HepG2 (cell line): ENCODE measurements around the gene FRAS1. TPM values are rescaled to one million over a fixed set of nuclear protein-coding genes. Genes with fewer than 3 reads are reported as not detected.

Experiments used
- ATAC-seq: fragments of 200-7000 bp; cut with Tn5 transposase; 3 replicates; pipeline ENCODE4 v1.9.1; 2020; ENCODE audit warnings: mild to moderate bottlenecking, moderate library complexity
- BruUV-seq: library from RNA; stranded (reverse); fragments of 400-500 nt; replicated peaks from 2 replicates; lab custom pipeline; 2021; lab: Mats Ljungman, UMichigan
- CTCF ChIA-PET: fragments of 300-600 bp; formaldehyde crosslinking; extraction: SDS; loops from one replicate; lab custom pipeline; 2021; ENCODE audit warnings: low total read pairs, inconsistent platforms, low intra/inter-chr PET ratio; lab: Yijun Ruan, JAX
- POLR2A ChIA-PET: fragments of 350-600 bp; sonication (Branson Sonifier 250); formaldehyde crosslinking; loops from one replicate; lab custom pipeline; 2020; ENCODE audit warnings: antibody characterized with exemption, inconsistent platforms; lab: Yijun Ruan, JAX
- DNase-seq: peaks from one replicate; pipeline ENCODE4 v3.0.0-alpha.2; 2015; ENCODE audit warnings: low spot score
- FAIRE-seq: peaks from 3 replicates; lab custom pipeline; 2011; peaks lifted over from hg19 to GRCh38; lab: Jason Lieb, UNC
- H2AFZ ChIP-seq: one replicate; pipeline ENCODE4 v1.6.1; 2011; ENCODE audit warnings: low read length, inconsistent platforms
- H3K27ac ChIP-seq: fragments of 300-600 bp; 3 replicates; pipeline ENCODE4 v1.8.0; 2011; ENCODE audit warnings: mixed run types, mild to moderate bottlenecking, mixed read lengths, low read length, inconsistent platforms; ENCODE audit not compliant: insufficient read depth; ENCODE audit errors: extremely low read length
- H3K27me3 ChIP-seq, 2 experiments: fragments of 200-600 bp in 1 of 2; 2 replicates in 1 of 2; 3 replicates in 1 of 2; pipeline versions ENCODE4 v1.6.0 to v1.8.0; 2011; ENCODE audit warnings: low read length in 2 of 2, mild to moderate bottlenecking in 2 of 2, moderate library complexity in 2 of 2, inconsistent platforms in 1 of 2; ENCODE audit not compliant: insufficient read depth in 2 of 2, control insufficient read depth in 1 of 2
- H3K36me3 ChIP-seq, 2 experiments: fragments of 200-600 bp in 1 of 2; replicated peaks in 1 of 2; 2 replicates in 1 of 2; 3 replicates in 1 of 2; pipeline versions ENCODE4 v1.5.1 to v1.8.0; 2011; ENCODE audit warnings: low read length in 2 of 2, inconsistent platforms in 1 of 2; ENCODE audit not compliant: insufficient read depth in 2 of 2, control insufficient read depth in 1 of 2
- H3K4me1 ChIP-seq: 2 replicates; pipeline ENCODE4 v1.5.1; 2012; ENCODE audit warnings: low read length, inconsistent platforms; ENCODE audit not compliant: insufficient read depth
- H3K4me2 ChIP-seq: 2 replicates; pipeline ENCODE4 v1.6.0; 2011; ENCODE audit warnings: low read depth, low read length, inconsistent platforms
- H3K4me3 ChIP-seq, 3 experiments: fragments of 200-600 bp in 1 of 3; sonication (generic), shearing (Covaris generic) in 1 of 3; replicated peaks in 1 of 3; 2 replicates each; pipeline ENCODE4 v1.5.1; 2011 to 2016; ENCODE audit warnings: low read length in 3 of 3, inconsistent platforms in 2 of 3, low read depth in 2 of 3, mild to moderate bottlenecking in 2 of 3, control low read depth in 1 of 3, mixed read lengths in 1 of 3; ENCODE audit not compliant: insufficient read depth in 1 of 3
- H3K79me2 ChIP-seq: one replicate; pipeline ENCODE4 v1.6.1; 2011; ENCODE audit warnings: low read length, inconsistent platforms; ENCODE audit not compliant: insufficient read depth
- H3K9ac ChIP-seq: 2 replicates; pipeline ENCODE4 v1.6.0; 2011; ENCODE audit warnings: mild to moderate bottlenecking, low read depth, low read length, inconsistent platforms; ENCODE audit not compliant: insufficient read depth
- H3K9me3 ChIP-seq: 2 replicates; pipeline ENCODE4 v1.5.1; 2012; ENCODE audit warnings: mild to moderate bottlenecking, low read length
- H4K20me1 ChIP-seq: 2 replicates; pipeline ENCODE4 v1.6.0; 2011; ENCODE audit warnings: inconsistent platforms, mild to moderate bottlenecking, low read length, moderate library complexity; ENCODE audit not compliant: insufficient read depth
- ATF1 ChIP-seq: IDR thresholded peaks from 2 replicates; pipeline ENCODE4 v1.6.1; 2016; ENCODE audit warnings: mild to moderate bottlenecking, control low read depth
- FUBP1 ChIP-seq: sonication (generic); formaldehyde crosslinking; IDR thresholded peaks from 2 replicates; pipeline ENCODE4 v1.5.1; 2020; ENCODE audit warnings: missing genetic modification reagents, mild to moderate bottlenecking, borderline replicate concordance
- MYNN ChIP-seq: sonication (generic); formaldehyde crosslinking; IDR thresholded peaks from 2 replicates; pipeline ENCODE4 v1.4.0; 2020; ENCODE audit warnings: mild to moderate bottlenecking, low read depth, missing genetic modification reagents
- NRL ChIP-seq: sonication (generic); formaldehyde crosslinking; IDR thresholded peaks from 2 replicates; pipeline ENCODE4 v1.5.0; 2020; ENCODE audit warnings: missing genetic modification reagents, mild to moderate bottlenecking, moderate library complexity, borderline replicate concordance
- PAX8 ChIP-seq: sonication (generic); formaldehyde crosslinking; IDR thresholded peaks from 2 replicates; pipeline ENCODE4 v1.8.0; 2022; ENCODE audit warnings: mild to moderate bottlenecking, missing genetic modification reagents, borderline replicate concordance
- RBM22 ChIP-seq: fragments of 200-400 bp; formaldehyde crosslinking; optimal IDR thresholded peaks from 2 replicates; pipeline ENCODE3; 2017; ENCODE audit warnings: mild to moderate bottlenecking, low read length, moderate library complexity
- SAFB2 ChIP-seq: sonication (generic); formaldehyde crosslinking; IDR thresholded peaks from 2 replicates; pipeline ENCODE4 v1.5.1; 2020; ENCODE audit warnings: missing genetic modification reagents, low read depth, mild to moderate bottlenecking, borderline replicate concordance
- SP140L ChIP-seq: sonication (generic); formaldehyde crosslinking; IDR thresholded peaks from 2 replicates; pipeline ENCODE4 v1.4.0; 2020; ENCODE audit warnings: missing genetic modification reagents, borderline replicate concordance
- SRSF9 ChIP-seq: fragments of 200-400 bp; formaldehyde crosslinking; IDR thresholded peaks from 2 replicates; pipeline ENCODE4 v1.6.1; 2018; ENCODE audit warnings: borderline replicate concordance, mild to moderate bottlenecking, low read depth, low read length; ENCODE audit not compliant: insufficient read depth, poor library complexity, severe bottlenecking
- SRY ChIP-seq: sonication (generic); formaldehyde crosslinking; IDR thresholded peaks from 2 replicates; pipeline ENCODE4 v1.8.0; 2022; ENCODE audit warnings: mild to moderate bottlenecking, missing genetic modification reagents
- TAF1 ChIP-seq: sonication (generic); formaldehyde crosslinking; IDR thresholded peaks from 2 replicates; pipeline ENCODE4 v1.4.0; 2020; ENCODE audit warnings: missing genetic modification reagents
- ZNF513 ChIP-seq: sonication (generic); formaldehyde crosslinking; conservative IDR thresholded peaks from 2 replicates; pipeline ENCODE4 v1.5.0; 2020; ENCODE audit warnings: missing genetic modification reagents
- ZNF740 ChIP-seq: sonication (generic); formaldehyde crosslinking; IDR thresholded peaks from 2 replicates; pipeline ENCODE4 v1.4.0; 2020; ENCODE audit warnings: missing genetic modification reagents
- ZNF776 ChIP-seq: sonication (generic); formaldehyde crosslinking; IDR thresholded peaks from 2 replicates; pipeline ENCODE4 v1.4.0; 2020; ENCODE audit warnings: mild to moderate bottlenecking, missing genetic modification reagents
- WGBS: methylation state at CpG from one replicate; pipeline ENCODE4 v1.1.6; 2017; ENCODE audit warnings: low lambda C conversion rate; 5-methylcytosine and 5-hydroxymethylcytosine counted together
- in situ Hi-C: cut with HindIII; loops from 2 replicates; pipeline ENCODE4 v1.10.0; 2017; ENCODE audit warnings: low pct_unique_long_range_greater_than_20kb; ENCODE audit not compliant: extremely low pct_ligation_motif_present
- intact Hi-C: fragments of 100-400 bp; cut with micrococcal nuclease; formaldehyde crosslinking; loops from one replicate; pipeline ENCODE4 v1.10.0; 2022; ENCODE audit not compliant: unreplicated experiment
- polyA plus RNA-seq, 8 experiments: library from polyadenylated mRNA; depleted of rRNA in 3 of 8; stranded (reverse) in 7 of 8; unstranded in 1 of 8; fragments of >200 nt; fragmentation: Illumina TruSeq in 4 of 8; extraction: Trizol in 4 of 8; gene quantifications; 2 replicates each; pipeline versions ENCODE4 v1.2.1 to v1.2.3, GENCODE V29; 2011 to 2016; ENCODE audit warnings: low read depth in 4 of 8, missing spikeins in 1 of 8, mixed read lengths in 1 of 8; ENCODE audit not compliant: insufficient read depth in 1 of 8
- total RNA-seq, 5 experiments: library from RNA; depleted of rRNA; stranded (reverse); fragments of >200 nt; fragmentation: Illumina TruSeq; extraction: Trizol; gene quantifications; 2 replicates each; pipeline ENCODE4 v1.2.3, GENCODE V29; 2016; ENCODE audit warnings: low read depth in 1 of 5

FRAS1 gene
- total and polyA plus RNA-seq, 2 of the 13 experiments (the other 11 are each of a cell fraction or from before 2014, with no cell fraction given): 22.5 to 31.6 TPM

- Histone ChIP-seq H3K4me3 (no peak overlapping the region), H4K20me1 (no peaks in the 10 kb centered on the region), H3K79me2 (no peaks in the 10 kb centered on the region)
- FAIRE-seq: no peak
- TSS peak; percentile 16 for BruUV-seq
- TF ChIP-seq SRSF9 (no peak), RBM22 (no peak), SAFB2 (CRISPR knock-in tag) (no peak), SRY (CRISPR knock-in tag) (no peak), ZNF776 (CRISPR knock-in tag) (no peak), NRL (no peak), ATF1 (CRISPR knock-in tag) (no peak), SP140L (CRISPR knock-in tag) (no peak), ZNF513 (CRISPR knock-in tag) (no peak), FUBP1 (CRISPR knock-in tag) (no peak), TAF1 (no peak), PAX8 (no peak), MYNN (CRISPR knock-in tag) (no peak), ZNF740 (CRISPR knock-in tag) (no peak)
- TF ChIP-seq, all 625 proteins: peak for 0
- no peaks in the 10 kb centered on the region for H3K4me1 ChIP-seq
- in situ Hi-C loops: no loop called here
- ChIA-PET CTCF (no interaction called here), POLR2A (no interaction called here)
- H3K27me3 ChIP-seq: no peaks in the 10 kb centered on the region
- ATAC-seq (no peak), DNase-seq (no peak)
- peaks cover 18 to 56% of the 10 kb centered on the region in 2 experiments for H3K36me3 ChIP-seq
- no peaks in the 10 kb centered on the region for H3K9me3 ChIP-seq
- H2AFZ ChIP-seq: no peak overlapping the region
- intact Hi-C loops: no loop called here
- no peak overlapping the region for H3K27ac ChIP-seq
- 97% methylated on average over 2 of the region's 2 CpGs for WGBS
- no peak overlapping the region for H3K9ac ChIP-seq
- H3K4me2 ChIP-seq: no peak overlapping the region
Observed at GRCh38 chr4:78484574-78484973, 427.5 kb downstream of the FRAS1 start.
